AG09309 (cell line): ENCODE data around the gene PDC.

ENCODE experiments used
- DNase-seq: peaks from one replicate; pipeline ENCODE4 v3.0.0-alpha.2; 2010; ENCODE audit warnings: low read depth
- H3K4me3 ChIP-seq: 2 replicates; pipeline ENCODE4 v1.5.1; 2011; ENCODE audit warnings: mild to moderate bottlenecking, low read depth, low read length, moderate library complexity; ENCODE audit not compliant: control insufficient read depth
- TF ChIP-seq, protein P1 (sequence below): IDR thresholded peaks from 2 replicates; pipeline ENCODE4 v1.5.1; 2011; ENCODE audit warnings: mild to moderate bottlenecking, low read depth, low read length, inconsistent platforms; ENCODE audit not compliant: insufficient read depth, control insufficient read depth; ENCODE audit errors: missing control alignments

The PDC gene

DNA sequence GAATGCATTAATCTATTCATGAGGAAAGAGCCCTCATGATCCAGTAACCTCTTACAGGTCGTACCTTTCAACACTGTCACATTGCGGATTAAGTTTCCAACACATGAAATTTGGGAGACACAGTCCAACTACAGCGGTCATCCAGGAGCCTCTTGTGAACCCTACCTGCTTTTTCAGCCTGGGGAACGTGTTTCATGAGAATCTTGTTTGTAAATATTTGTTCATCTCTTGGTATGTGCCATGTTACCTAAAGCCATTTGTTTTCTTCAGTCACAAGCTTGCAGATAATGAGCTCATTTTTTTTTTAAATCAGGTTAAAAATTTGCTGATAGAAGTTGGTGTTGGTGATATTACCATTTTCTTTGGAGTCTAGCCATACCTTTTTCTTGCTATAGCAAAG, 37.2 kb upstream of the PDC start:
- no peak overlapping the region for H3K4me3 ChIP-seq
- TF ChIP-seq, protein P1, sequence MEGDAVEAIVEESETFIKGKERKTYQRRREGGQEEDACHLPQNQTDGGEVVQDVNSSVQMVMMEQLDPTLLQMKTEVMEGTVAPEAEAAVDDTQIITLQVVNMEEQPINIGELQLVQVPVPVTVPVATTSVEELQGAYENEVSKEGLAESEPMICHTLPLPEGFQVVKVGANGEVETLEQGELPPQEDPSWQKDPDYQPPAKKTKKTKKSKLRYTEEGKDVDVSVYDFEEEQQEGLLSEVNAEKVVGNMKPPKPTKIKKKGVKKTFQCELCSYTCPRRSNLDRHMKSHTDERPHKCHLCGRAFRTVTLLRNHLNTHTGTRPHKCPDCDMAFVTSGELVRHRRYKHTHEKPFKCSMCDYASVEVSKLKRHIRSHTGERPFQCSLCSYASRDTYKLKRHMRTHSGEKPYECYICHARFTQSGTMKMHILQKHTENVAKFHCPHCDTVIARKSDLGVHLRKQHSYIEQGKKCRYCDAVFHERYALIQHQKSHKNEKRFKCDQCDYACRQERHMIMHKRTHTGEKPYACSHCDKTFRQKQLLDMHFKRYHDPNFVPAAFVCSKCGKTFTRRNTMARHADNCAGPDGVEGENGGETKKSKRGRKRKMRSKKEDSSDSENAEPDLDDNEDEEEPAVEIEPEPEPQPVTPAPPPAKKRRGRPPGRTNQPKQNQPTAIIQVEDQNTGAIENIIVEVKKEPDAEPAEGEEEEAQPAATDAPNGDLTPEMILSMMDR, result no peak
- DNase-seq, result no peak

DNA sequence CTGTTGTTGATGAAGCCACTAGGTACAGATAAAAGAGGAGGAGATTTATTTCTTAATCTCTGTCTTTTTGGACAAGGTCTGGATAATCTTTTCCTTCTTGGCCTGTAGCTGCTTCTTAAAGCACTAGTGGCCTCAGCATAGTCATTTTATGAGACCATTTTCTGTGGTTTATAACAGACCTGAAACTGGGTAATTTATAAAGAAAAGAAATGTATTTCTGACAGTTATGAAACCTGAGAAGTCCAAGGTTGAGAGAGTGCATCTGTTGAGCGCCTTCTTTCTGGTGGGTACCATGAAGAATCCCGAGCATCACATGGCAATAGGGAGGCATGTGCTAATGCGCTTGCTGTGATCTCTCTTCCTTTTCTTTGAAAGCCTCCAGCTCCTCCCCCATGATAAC, 36.7 kb upstream of the PDC start:
- no peak for DNase-seq
- TF ChIP-seq, protein P1, result no peak
- no peak overlapping the region for H3K4me3 ChIP-seq

DNA sequence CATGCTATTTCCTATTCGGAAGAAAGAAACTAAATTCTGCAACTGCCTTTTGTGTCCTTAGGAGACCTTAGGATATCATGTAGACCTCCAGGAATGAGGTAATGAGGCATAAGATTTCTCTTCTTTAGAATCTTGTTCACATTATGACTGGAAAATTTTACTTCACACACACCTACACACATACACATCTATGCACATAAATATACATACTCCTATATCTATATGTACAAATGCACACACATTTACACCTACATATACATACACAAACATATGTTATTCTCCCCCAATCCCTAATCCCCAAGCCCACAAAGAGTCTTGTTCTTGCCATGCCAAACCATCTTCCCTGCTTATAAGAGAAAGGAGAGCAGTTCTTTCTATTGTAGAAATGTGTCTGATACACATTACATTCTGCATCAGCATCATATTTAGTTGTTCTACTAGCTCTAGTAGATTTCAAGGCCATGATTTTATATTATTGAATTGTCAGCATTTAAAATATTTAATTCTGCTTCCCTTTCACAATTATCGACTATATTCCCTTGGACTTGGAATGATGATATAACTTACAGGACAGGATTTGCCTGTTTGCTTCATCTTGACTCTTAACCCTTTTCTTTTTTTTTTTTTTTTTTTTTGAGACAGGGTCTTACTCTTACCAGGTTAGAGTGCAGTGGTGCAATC, 35.4 kb upstream of the PDC start:
- no peak for DNase-seq
- TF ChIP-seq, protein P1, result no peak
- H3K4me3 ChIP-seq, result no peak overlapping the region

DNA sequence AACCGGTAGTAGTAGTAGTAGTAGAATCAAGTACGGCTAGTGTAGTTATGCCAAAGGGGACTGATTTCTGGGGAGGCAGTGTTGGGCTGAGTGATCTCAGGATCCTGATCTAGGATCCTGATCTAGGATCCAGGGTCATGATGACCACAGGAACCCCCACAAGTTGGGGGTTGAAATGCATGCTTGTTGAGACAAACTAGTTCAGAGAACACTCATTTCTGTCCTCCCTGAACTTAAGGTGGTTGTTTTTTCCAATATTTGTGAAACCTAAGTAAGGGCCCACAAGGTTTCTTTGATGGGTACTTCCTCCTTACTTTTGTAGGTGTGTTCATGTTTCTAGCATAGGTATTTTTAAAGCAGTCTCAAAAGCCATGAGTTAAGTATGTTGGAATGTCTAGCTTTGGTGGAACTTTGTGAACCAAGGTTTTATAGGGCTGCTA, 33.9 kb upstream of the PDC start:
- H3K4me3 ChIP-seq, result no peak overlapping the region
- no peak for DNase-seq
- TF ChIP-seq, protein P1, result no peak

DNA sequence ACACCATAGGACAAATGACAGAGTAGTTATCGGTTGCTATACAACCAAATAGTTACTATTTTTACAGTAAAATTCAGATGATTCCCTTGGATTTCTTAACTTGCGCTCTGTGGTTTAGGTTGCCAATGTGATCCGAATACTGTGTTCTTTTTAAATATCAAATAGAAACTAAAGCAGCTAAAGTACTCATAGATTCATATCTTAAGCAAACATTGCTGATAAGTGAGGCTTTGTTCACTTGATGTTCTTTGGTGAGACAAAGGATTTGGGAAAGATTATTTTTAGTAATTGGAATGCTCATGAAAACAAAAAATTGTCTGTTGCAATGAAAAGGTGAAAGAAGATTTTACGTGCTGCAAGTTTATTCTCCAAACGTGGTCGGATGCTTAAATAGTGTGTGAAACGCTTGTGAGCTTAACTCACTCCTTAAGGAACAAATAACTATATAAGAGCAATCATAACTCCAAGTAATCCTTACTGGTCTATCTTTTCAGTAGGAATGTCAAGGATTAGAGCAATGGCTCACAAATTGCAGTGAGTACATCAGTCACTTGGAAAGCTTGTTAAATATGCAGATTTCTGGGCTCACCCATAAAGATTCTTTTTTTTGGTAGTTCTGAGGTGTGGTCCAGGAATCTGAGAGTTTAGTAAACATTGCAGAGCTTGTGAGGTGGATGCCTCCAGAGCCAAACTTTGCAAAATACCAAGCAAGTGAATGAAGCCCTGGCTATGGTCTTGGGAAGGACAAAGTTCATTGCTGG, 31.8 kb upstream of the PDC start:
- no peak overlapping the region for H3K4me3 ChIP-seq
- DNase-seq, result no peak
- TF ChIP-seq, protein P1, result no peak

DNA sequence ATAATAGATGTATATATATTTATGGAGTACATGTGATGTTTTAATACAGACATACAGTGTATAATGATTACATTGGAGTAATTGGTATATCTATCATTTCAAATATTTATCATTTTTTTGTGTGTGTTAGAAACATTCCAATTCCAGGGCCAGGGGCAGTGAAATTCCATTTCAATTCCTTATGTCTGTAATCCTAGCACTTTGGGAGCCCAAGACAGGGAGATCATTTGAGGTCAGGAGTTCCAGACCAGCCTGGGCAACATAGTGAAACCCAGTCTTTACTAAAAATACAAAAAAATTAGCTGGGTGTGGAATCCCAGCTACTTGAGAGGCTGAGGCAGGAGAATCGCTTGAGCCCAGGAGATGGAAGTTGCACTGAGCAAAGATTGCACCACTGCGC, 30.4 kb upstream of the PDC start:
- TF ChIP-seq, protein P1, result no peak
- DNase-seq, result no peak
- no peak overlapping the region for H3K4me3 ChIP-seq
